ENCODE data around the gene DLGAP1. TPM values are rescaled to one million over a fixed set of nuclear protein-coding genes. Genes with fewer than 3 reads are reported as not detected.

The DLGAP1 gene
- total and polyA plus RNA-seq, 5 donors from 2014 or later: 0.11 to 5.4 (median 0.68) TPM

GRCh38 chr18:3782901-3783300 is 672.2 kb downstream of the DLGAP1 start:
- H3K27me3 ChIP-seq (ENCODE audit: control insufficient read depth, insufficient read depth, low read length): no peaks in the 10 kb centered on the region
- no peak overlapping the region for H3K27ac ChIP-seq (ENCODE audit: insufficient read depth, low read length, poor library complexity, severe bottlenecking)
- H3K36me3 Mint-ChIP-seq: peaks cover 4% of the 10 kb centered on the region
- no peaks in the 10 kb centered on the region for H3K9me3 ChIP-seq (ENCODE audit: control insufficient read depth in 2 of 2, low read length in 2 of 2)
- no peak overlapping the region for H3K4me3 Mint-ChIP-seq
- H3K27ac Mint-ChIP-seq: no peak overlapping the region
- H3K27me3 Mint-ChIP-seq: peaks cover 21% of the 10 kb centered on the region
- no peaks in the 10 kb centered on the region for H3K4me1 ChIP-seq (ENCODE audit: control insufficient read depth, insufficient read depth, low read length, poor library complexity, severe bottlenecking)
- H3K36me3 ChIP-seq (ENCODE audit: control insufficient read depth, insufficient read depth, low read length): no peaks in the 10 kb centered on the region
- no peak for ATAC-seq (ENCODE audit: low read depth in 2 of 2)
- no peak overlapping the region for H3K4me3 ChIP-seq (ENCODE audit: low read depth, low read length)
- peaks cover 0 to 6% (median 0%) of the 10 kb centered on the region in 7 donors for H3K9me3 Mint-ChIP-seq
- no peak for DNase-seq
- H3K4me1 Mint-ChIP-seq: no peaks in the 10 kb centered on the region

- Mint-ChIP-seq H3K9me3 (no peaks in the 10 kb centered on the region), H3K27me3 (peaks cover 18% of the 10 kb centered on the region), H3K27ac (no peak overlapping the region), H3K4me3 (no peak overlapping the region), H3K36me3 (no peaks in the 10 kb centered on the region), H3K4me1 (no peaks in the 10 kb centered on the region)
- Histone ChIP-seq H3K9me3 (ENCODE audit: control insufficient read depth in 2 of 2, low read length in 2 of 2) (no peaks in the 10 kb centered on the region), H3K36me3 (ENCODE audit: control insufficient read depth, insufficient read depth, low read length) (no peaks in the 10 kb centered on the region), H3K4me1 (ENCODE audit: control insufficient read depth, insufficient read depth, low read length, poor library complexity, severe bottlenecking) (no peaks in the 10 kb centered on the region), H3K27ac (ENCODE audit: insufficient read depth, low read length, poor library complexity, severe bottlenecking) (no peak overlapping the region), H3K27me3 (ENCODE audit: control insufficient read depth, insufficient read depth, low read length) (no peaks in the 10 kb centered on the region), H3K4me3 (ENCODE audit: low read depth, low read length) (no peak overlapping the region)
- no peak for DNase-seq
- no peak for ATAC-seq (ENCODE audit: low read depth in 2 of 2)
Observed at GRCh38 chr18:3777719-3778118, 677.4 kb downstream of the DLGAP1 start.

- no peak overlapping the region for H3K4me3 ChIP-seq (ENCODE audit: low read depth, low read length)
- DNase-seq (no peak), ATAC-seq (ENCODE audit: low read depth in 2 of 2) (no peak)
- Mint-ChIP-seq H3K27me3 (peaks cover 18% of the 10 kb centered on the region), H3K27ac (no peak overlapping the region), H3K4me1 (peaks cover 0 to under 1% (median under 1%) of the 10 kb centered on the region in 4 donors), H3K36me3 (no peaks in the 10 kb centered on the region), H3K4me3 (no peak overlapping the region), H3K9me3 (no peaks in the 10 kb centered on the region)
- H3K36me3 ChIP-seq (ENCODE audit: control insufficient read depth, insufficient read depth, low read length): no peaks in the 10 kb centered on the region
- no peak overlapping the region for H3K27ac ChIP-seq (ENCODE audit: insufficient read depth, low read length, poor library complexity, severe bottlenecking)
- no peaks in the 10 kb centered on the region for H3K4me1 ChIP-seq (ENCODE audit: control insufficient read depth, insufficient read depth, low read length, poor library complexity, severe bottlenecking)
- H3K9me3 ChIP-seq (ENCODE audit: control insufficient read depth in 2 of 2, low read length in 2 of 2): no peaks in the 10 kb centered on the region
- no peaks in the 10 kb centered on the region for H3K27me3 ChIP-seq (ENCODE audit: control insufficient read depth, insufficient read depth, low read length)
Observed at GRCh38 chr18:3777122-3777521, 678.0 kb downstream of the DLGAP1 start.

- Mint-ChIP-seq H3K36me3 (no peaks in the 10 kb centered on the region), H3K9me3 (no peaks in the 10 kb centered on the region), H3K27ac (no peak overlapping the region), H3K4me1 (peaks cover 0 to 11% (median 2%) of the 10 kb centered on the region in 4 donors), H3K4me3 (no peak overlapping the region), H3K27me3 (peaks cover 18% of the 10 kb centered on the region)
- no peak for ATAC-seq (ENCODE audit: low read depth in 2 of 2)
- peaks cover 2% of the 10 kb centered on the region for H3K27me3 ChIP-seq (ENCODE audit: control insufficient read depth, insufficient read depth, low read length)
- H3K36me3 ChIP-seq (ENCODE audit: control insufficient read depth, insufficient read depth, low read length): no peaks in the 10 kb centered on the region
- peaks cover 3% of the 10 kb centered on the region for H3K4me1 ChIP-seq (ENCODE audit: control insufficient read depth, insufficient read depth, low read length, poor library complexity, severe bottlenecking)
- no peak overlapping the region for H3K4me3 ChIP-seq (ENCODE audit: low read depth, low read length)
- no peaks in the 10 kb centered on the region for H3K9me3 ChIP-seq (ENCODE audit: control insufficient read depth in 2 of 2, low read length in 2 of 2)
- DNase-seq: no peak
- H3K27ac ChIP-seq (ENCODE audit: insufficient read depth, low read length, poor library complexity, severe bottlenecking): no peak overlapping the region
Observed at GRCh38 chr18:3775996-3776395, 679.1 kb downstream of the DLGAP1 start.

GRCh38 chr18:3773303-3773702 is 681.8 kb downstream of the DLGAP1 start:
- DNase-seq: no peak
- Histone ChIP-seq H3K9me3 (ENCODE audit: control insufficient read depth in 2 of 2, low read length in 2 of 2) (no peaks in the 10 kb centered on the region), H3K36me3 (ENCODE audit: control insufficient read depth, insufficient read depth, low read length) (no peaks in the 10 kb centered on the region), H3K4me3 (ENCODE audit: low read depth, low read length) (no peak overlapping the region), H3K4me1 (ENCODE audit: control insufficient read depth, insufficient read depth, low read length, poor library complexity, severe bottlenecking) (peaks cover 3% of the 10 kb centered on the region), H3K27ac (ENCODE audit: insufficient read depth, low read length, poor library complexity, severe bottlenecking) (no peak overlapping the region), H3K27me3 (ENCODE audit: control insufficient read depth, insufficient read depth, low read length) (peaks cover 20% of the 10 kb centered on the region)
- Mint-ChIP-seq H3K4me3 (no peak overlapping the region), H3K9me3 (no peaks in the 10 kb centered on the region), H3K36me3 (no peaks in the 10 kb centered on the region), H3K27ac (no peak overlapping the region), H3K27me3 (peaks cover 25% of the 10 kb centered on the region), H3K4me1 (peaks cover 0 to 12% (median 4%) of the 10 kb centered on the region in 4 donors)
- ATAC-seq (ENCODE audit: low read depth in 2 of 2): no peak

GRCh38 chr18:3771121-3771971 is 683.8 kb downstream of the DLGAP1 start:
- Histone ChIP-seq H3K4me1 (ENCODE audit: control insufficient read depth, insufficient read depth, low read length, poor library complexity, severe bottlenecking) (peaks cover 3% of the 10 kb centered on the region), H3K36me3 (ENCODE audit: control insufficient read depth, insufficient read depth, low read length) (no peaks in the 10 kb centered on the region), H3K4me3 (ENCODE audit: low read depth, low read length) (peak overlapping the region; percentile 34), H3K9me3 (ENCODE audit: control insufficient read depth in 2 of 2, low read length in 2 of 2) (no peaks in the 10 kb centered on the region), H3K27ac (ENCODE audit: insufficient read depth, low read length, poor library complexity, severe bottlenecking) (no peak overlapping the region), H3K27me3 (ENCODE audit: control insufficient read depth, insufficient read depth, low read length) (peaks cover 23% of the 10 kb centered on the region)
- H3K4me3 Mint-ChIP-seq: peak overlapping the region; percentile 8 to 83 (median 38)
- H3K27me3 Mint-ChIP-seq: peaks cover 34% of the 10 kb centered on the region
- H3K4me1 Mint-ChIP-seq: peaks cover 0 to 12% (median 4%) of the 10 kb centered on the region in 4 donors
- DNase-seq (peak; percentile 16 to 75 (median 53)), ATAC-seq (ENCODE audit: low read depth in 2 of 2) (peak; percentile 93 to 96)
- no peaks in the 10 kb centered on the region for H3K36me3 Mint-ChIP-seq
- H3K9me3 Mint-ChIP-seq: no peaks in the 10 kb centered on the region
- no peak overlapping the region for H3K27ac Mint-ChIP-seq

- Histone ChIP-seq H3K27ac (ENCODE audit: insufficient read depth, low read length, poor library complexity, severe bottlenecking) (no peak overlapping the region), H3K4me1 (ENCODE audit: control insufficient read depth, insufficient read depth, low read length, poor library complexity, severe bottlenecking) (no peaks in the 10 kb centered on the region), H3K9me3 (ENCODE audit: control insufficient read depth in 2 of 2, low read length in 2 of 2) (peaks cover 0 to 7% of the 10 kb centered on the region in 2 experiments), H3K4me3 (ENCODE audit: low read depth, low read length) (no peak overlapping the region), H3K27me3 (ENCODE audit: control insufficient read depth, insufficient read depth, low read length) (peaks cover 3% of the 10 kb centered on the region), H3K36me3 (ENCODE audit: control insufficient read depth, insufficient read depth, low read length) (no peaks in the 10 kb centered on the region)
- DNase-seq (no peak), ATAC-seq (ENCODE audit: low read depth in 2 of 2) (no peak)
- Mint-ChIP-seq H3K9me3 (peaks cover 0 to 12% (median 4%) of the 10 kb centered on the region in 7 donors), H3K27me3 (peaks cover 5% of the 10 kb centered on the region), H3K4me1 (no peaks in the 10 kb centered on the region), H3K27ac (no peak overlapping the region), H3K4me3 (no peak overlapping the region), H3K36me3 (no peaks in the 10 kb centered on the region)
Observed at GRCh38 chr18:3761266-3761665, 693.8 kb downstream of the DLGAP1 start.

GRCh38 chr18:3760741-3761140 is 694.4 kb downstream of the DLGAP1 start:
- Histone ChIP-seq H3K4me1 (ENCODE audit: control insufficient read depth, insufficient read depth, low read length, poor library complexity, severe bottlenecking) (no peaks in the 10 kb centered on the region), H3K9me3 (ENCODE audit: control insufficient read depth in 2 of 2, low read length in 2 of 2) (peaks cover 0 to 5% of the 10 kb centered on the region in 2 experiments), H3K36me3 (ENCODE audit: control insufficient read depth, insufficient read depth, low read length) (no peaks in the 10 kb centered on the region), H3K4me3 (ENCODE audit: low read depth, low read length) (no peak overlapping the region), H3K27me3 (ENCODE audit: control insufficient read depth, insufficient read depth, low read length) (no peaks in the 10 kb centered on the region), H3K27ac (ENCODE audit: insufficient read depth, low read length, poor library complexity, severe bottlenecking) (no peak overlapping the region)
- no peaks in the 10 kb centered on the region for H3K4me1 Mint-ChIP-seq
- ATAC-seq (ENCODE audit: low read depth in 2 of 2) (no peak), DNase-seq (no peak)
- H3K9me3 Mint-ChIP-seq: peaks cover 0 to 12% (median 4%) of the 10 kb centered on the region in 7 donors
- no peaks in the 10 kb centered on the region for H3K36me3 Mint-ChIP-seq
- H3K27me3 Mint-ChIP-seq: peaks cover 9% of the 10 kb centered on the region
- no peak overlapping the region for H3K4me3 Mint-ChIP-seq
- no peak overlapping the region for H3K27ac Mint-ChIP-seq

All from CD4-positive, CD25-positive, alpha-beta regulatory T cell (primary cell).